Natural killer cell (primary cell): Measurements from ENCODE around the gene VSIG8. TPM values are rescaled to one million over a fixed set of nuclear protein-coding genes. Genes with fewer than 3 reads are reported as not detected.

Source experiments
- ATAC-seq, 3 donors: fragments of 150-1000 bp in 2 of 3; fragments of 200-7000 bp in 1 of 3; cut with Tn5 transposase; 1 replicate in 1 of 3; 2 replicates in 2 of 3; pipeline ENCODE4 v1.10.0; 2021; ENCODE audit warnings: mild to moderate bottlenecking in 2 of 3, moderate library complexity in 2 of 3
- DNase-seq, 2 donors: peaks; one replicate each; pipeline versions ENCODE4 v3.0.0 to v3.0.0-alpha.2; 2013 to 2021; ENCODE audit warnings: mixed read lengths in 1 of 2
- H3K27ac ChIP-seq: one replicate; pipeline ENCODE4 v1.5.1; 2013; ENCODE audit warnings: mild to moderate bottlenecking, low read length
- H3K27me3 ChIP-seq: one replicate; pipeline ENCODE4 v1.6.1; 2013; ENCODE audit warnings: low read length; ENCODE audit not compliant: control insufficient read depth, insufficient read depth
- H3K36me3 ChIP-seq: one replicate; pipeline ENCODE4 v1.6.1; 2013; ENCODE audit warnings: low read length; ENCODE audit not compliant: control insufficient read depth, insufficient read depth
- H3K4me1 ChIP-seq: one replicate; pipeline ENCODE4 v1.6.1; 2013; ENCODE audit warnings: low read length; ENCODE audit not compliant: control insufficient read depth, insufficient read depth
- H3K4me3 ChIP-seq: one replicate; pipeline ENCODE4 v1.5.1; 2013; ENCODE audit warnings: low read length
- H3K9me3 ChIP-seq: one replicate; pipeline ENCODE4 v1.6.1; 2013; ENCODE audit warnings: low read length; ENCODE audit not compliant: control insufficient read depth, insufficient read depth
- H3K27ac Mint-ChIP-seq, 2 donors: one replicate each; pipeline ENCODE4 v1.8.0; 2022; ENCODE audit warnings: mild to moderate bottlenecking in 2 of 2, mixed read lengths in 2 of 2, moderate library complexity in 1 of 2
- H3K27me3 Mint-ChIP-seq, 2 donors: one replicate each; pipeline ENCODE4 v1.8.0; 2022; ENCODE audit warnings: low read depth in 2 of 2, mixed read lengths in 2 of 2
- H3K36me3 Mint-ChIP-seq: one replicate; pipeline ENCODE4 v1.8.0; 2022; ENCODE audit warnings: mixed read lengths
- H3K4me1 Mint-ChIP-seq, 2 donors: one replicate each; pipeline ENCODE4 v1.8.0; 2022; ENCODE audit warnings: mixed read lengths in 2 of 2
- H3K4me3 Mint-ChIP-seq: one replicate; pipeline ENCODE4 v1.8.0; 2022; ENCODE audit warnings: mild to moderate bottlenecking, moderate library complexity, mixed read lengths
- H3K9me3 Mint-ChIP-seq, 2 donors: one replicate each; pipeline ENCODE4 v1.8.0; 2022; ENCODE audit warnings: mixed read lengths in 2 of 2
- WGBS: methylation state at CpG from one replicate; pipeline ENCODE4 v1.1.7; 2013; ENCODE audit warnings: missing lambda C conversion rate; ENCODE audit not compliant: insufficient coverage; 5-methylcytosine and 5-hydroxymethylcytosine counted together
- intact Hi-C: fragments of 100-400 bp; cut with micrococcal nuclease; formaldehyde crosslinking; loops from one replicate; pipeline ENCODE4 v1.14.2; 2022
- total RNA-seq, 4 donors: library from RNA; stranded (reverse); fragments of 120-200 nt in 1 of 4; gene quantifications; one replicate each; pipeline versions ENCODE4 v1.2.3 to v1.2.4, GENCODE V29; 2013 to 2022
- TF ChIP-seq, protein P1 (sequence below): fragments of 200-600 bp; IDR thresholded peaks from one replicate; pipeline ENCODE4 v1.8.0; 2022; ENCODE audit warnings: antibody characterized with exemption

The VSIG8 gene
- total RNA-seq, 3 donors from 2014 or later (not counting 1 experiment from before 2014, with no cell fraction given) = not detected

DNA sequence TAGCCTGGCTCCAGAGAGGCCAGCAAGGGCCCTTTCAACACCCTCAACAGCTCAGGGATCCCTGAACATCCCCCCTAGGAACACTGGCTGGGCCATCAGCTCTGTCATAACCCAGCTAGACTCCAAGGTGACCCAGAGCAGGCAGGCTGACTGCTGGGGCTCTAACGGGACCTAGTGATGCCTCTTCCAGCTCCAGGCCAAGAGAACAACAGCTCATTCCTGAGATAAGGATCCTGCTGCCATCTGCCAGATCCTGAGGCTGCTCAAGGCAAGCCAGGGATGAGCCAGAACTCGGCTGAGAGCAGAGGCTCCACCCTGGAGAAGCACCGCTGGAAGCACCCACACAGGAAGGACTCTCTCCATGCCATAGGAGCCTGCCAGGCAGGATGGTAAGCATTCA is 2.0 kb downstream of the VSIG8 start:
- peaks cover 1% of the 10 kb centered on the region for H3K4me1 ChIP-seq
- no peak overlapping the region for H3K27ac Mint-ChIP-seq
- 86% methylated on average over 3 of the region's 3 CpGs for WGBS
- no peaks in the 10 kb centered on the region for H3K36me3 ChIP-seq
- H3K4me3 Mint-ChIP-seq = no peak overlapping the region
- no peak for ATAC-seq
- TF ChIP-seq, protein P1, sequence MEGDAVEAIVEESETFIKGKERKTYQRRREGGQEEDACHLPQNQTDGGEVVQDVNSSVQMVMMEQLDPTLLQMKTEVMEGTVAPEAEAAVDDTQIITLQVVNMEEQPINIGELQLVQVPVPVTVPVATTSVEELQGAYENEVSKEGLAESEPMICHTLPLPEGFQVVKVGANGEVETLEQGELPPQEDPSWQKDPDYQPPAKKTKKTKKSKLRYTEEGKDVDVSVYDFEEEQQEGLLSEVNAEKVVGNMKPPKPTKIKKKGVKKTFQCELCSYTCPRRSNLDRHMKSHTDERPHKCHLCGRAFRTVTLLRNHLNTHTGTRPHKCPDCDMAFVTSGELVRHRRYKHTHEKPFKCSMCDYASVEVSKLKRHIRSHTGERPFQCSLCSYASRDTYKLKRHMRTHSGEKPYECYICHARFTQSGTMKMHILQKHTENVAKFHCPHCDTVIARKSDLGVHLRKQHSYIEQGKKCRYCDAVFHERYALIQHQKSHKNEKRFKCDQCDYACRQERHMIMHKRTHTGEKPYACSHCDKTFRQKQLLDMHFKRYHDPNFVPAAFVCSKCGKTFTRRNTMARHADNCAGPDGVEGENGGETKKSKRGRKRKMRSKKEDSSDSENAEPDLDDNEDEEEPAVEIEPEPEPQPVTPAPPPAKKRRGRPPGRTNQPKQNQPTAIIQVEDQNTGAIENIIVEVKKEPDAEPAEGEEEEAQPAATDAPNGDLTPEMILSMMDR = no peak
- peaks cover under 1 to 6% of the 10 kb centered on the region in 2 donors for H3K4me1 Mint-ChIP-seq
- DNase-seq = no peak
- H3K9me3 Mint-ChIP-seq = no peaks in the 10 kb centered on the region
- H3K27ac ChIP-seq = no peak overlapping the region
- no peaks in the 10 kb centered on the region for H3K36me3 Mint-ChIP-seq
- no peak overlapping the region for H3K4me3 ChIP-seq
- H3K9me3 ChIP-seq = no peaks in the 10 kb centered on the region
- peaks cover 0 to 7% of the 10 kb centered on the region in 2 donors for H3K27me3 Mint-ChIP-seq
- no peaks in the 10 kb centered on the region for H3K27me3 ChIP-seq
- intact Hi-C loops = no loop called here

DNA sequence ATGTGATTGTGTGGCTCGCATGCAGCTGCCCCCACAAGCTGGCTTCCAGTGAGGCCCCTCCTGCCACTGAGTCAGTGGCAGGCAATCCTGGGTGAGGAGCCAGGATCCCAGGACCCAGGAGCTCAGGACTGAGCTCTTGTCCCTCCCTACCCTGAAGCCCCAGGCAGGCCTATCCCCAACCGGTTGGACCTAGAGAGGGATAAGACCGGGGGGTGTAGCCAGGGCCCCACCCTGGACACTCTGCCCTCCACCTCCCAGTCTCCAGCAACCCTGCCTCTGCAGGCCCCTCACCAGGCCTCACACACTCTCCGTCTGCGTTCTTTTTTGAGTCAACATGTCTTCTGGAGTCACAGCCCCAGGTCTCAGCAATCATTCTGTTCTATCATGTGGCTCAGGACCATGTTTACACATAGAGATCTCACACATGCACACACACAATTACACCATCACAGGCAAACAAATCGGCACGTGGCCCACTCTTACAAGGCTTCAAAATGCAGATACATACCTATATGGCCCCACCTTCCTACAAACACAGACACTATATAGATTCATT is 2.6 kb downstream of the VSIG8 start:
- H3K36me3 Mint-ChIP-seq = no peaks in the 10 kb centered on the region
- DNase-seq (no peak), ATAC-seq (no peak)
- peaks cover 6 to 12% of the 10 kb centered on the region in 2 donors for H3K4me1 Mint-ChIP-seq
- Histone ChIP-seq H3K27ac (no peak overlapping the region), H3K4me1 (peaks cover 7% of the 10 kb centered on the region), H3K9me3 (no peaks in the 10 kb centered on the region), H3K27me3 (no peaks in the 10 kb centered on the region), H3K36me3 (no peaks in the 10 kb centered on the region), H3K4me3 (no peak overlapping the region)
- H3K4me3 Mint-ChIP-seq = no peak overlapping the region
- H3K9me3 Mint-ChIP-seq = no peaks in the 10 kb centered on the region
- 92% methylated on average over 7 of the region's 7 CpGs for WGBS
- intact Hi-C loops = no loop called here
- TF ChIP-seq, protein P1 = no peak
- no peak overlapping the region for H3K27ac Mint-ChIP-seq
- H3K27me3 Mint-ChIP-seq = peaks cover 0 to 7% of the 10 kb centered on the region in 2 donors

DNA sequence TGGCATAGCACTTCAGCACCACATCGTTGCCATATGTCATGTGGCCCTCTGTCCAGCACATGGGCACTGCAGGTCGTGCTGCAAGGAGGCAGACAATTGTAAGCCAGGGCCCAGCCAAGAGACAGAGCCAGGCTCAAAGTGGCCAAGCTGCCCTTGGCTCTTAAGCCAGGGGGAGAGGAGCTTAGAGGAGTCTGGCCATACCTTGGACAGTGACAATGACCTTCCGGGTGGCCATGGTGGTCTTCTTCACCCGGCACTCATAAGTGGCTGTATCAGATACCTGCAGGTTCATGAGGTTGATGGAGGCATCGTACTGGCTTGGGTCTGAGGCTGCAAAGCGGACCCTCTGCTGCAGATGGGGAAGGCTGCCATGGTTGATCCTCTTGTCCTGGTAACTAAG is 4.6 kb downstream of the VSIG8 start:
- Mint-ChIP-seq H3K27ac (no peak overlapping the region), H3K4me3 (no peak overlapping the region), H3K9me3 (no peaks in the 10 kb centered on the region), H3K4me1 (peaks cover 15 to 17% of the 10 kb centered on the region in 2 donors), H3K36me3 (no peaks in the 10 kb centered on the region), H3K27me3 (peaks cover 0 to 2% of the 10 kb centered on the region in 2 donors)
- TF ChIP-seq, protein P1 = no peak
- intact Hi-C loops = no loop called here
- H3K27me3 ChIP-seq = no peaks in the 10 kb centered on the region
- ATAC-seq (no peak), DNase-seq (no peak)
- no peak overlapping the region for H3K27ac ChIP-seq
- H3K36me3 ChIP-seq = no peaks in the 10 kb centered on the region
- H3K4me3 ChIP-seq = no peak overlapping the region
- no peaks in the 10 kb centered on the region for H3K9me3 ChIP-seq
- H3K4me1 ChIP-seq = peaks cover 14% of the 10 kb centered on the region
- WGBS = 92% methylated on average over 6 of the region's 6 CpGs

DNA sequence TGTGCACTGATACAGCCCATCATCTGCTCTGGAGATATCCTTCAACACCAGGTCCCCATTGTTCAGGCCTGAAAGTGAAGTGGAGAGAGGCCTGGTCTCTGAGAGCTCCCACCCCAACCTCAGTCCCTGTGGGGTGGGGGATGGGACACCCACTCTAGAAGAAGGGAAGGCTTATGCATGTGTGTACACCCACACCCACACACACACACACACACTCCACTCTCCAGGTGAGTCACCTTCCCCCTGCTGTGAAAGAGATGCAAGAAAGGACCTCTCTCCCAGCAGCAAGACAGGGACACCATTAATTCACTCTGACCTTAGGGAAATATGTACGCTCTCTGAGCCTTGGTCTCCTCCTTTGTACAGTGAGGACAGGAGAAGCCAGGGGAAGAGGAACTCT is 5.9 kb downstream of the VSIG8 start:
- Mint-ChIP-seq H3K27me3 (peaks cover 0 to 2% of the 10 kb centered on the region in 2 donors), H3K36me3 (no peaks in the 10 kb centered on the region), H3K4me3 (peak overlapping the region; percentile 61), H3K27ac (no peak overlapping the region), H3K9me3 (no peaks in the 10 kb centered on the region), H3K4me1 (peaks cover 15 to 24% of the 10 kb centered on the region in 2 donors)
- Histone ChIP-seq H3K27me3 (no peaks in the 10 kb centered on the region), H3K27ac (no peak overlapping the region), H3K4me1 (peaks cover 14% of the 10 kb centered on the region), H3K4me3 (no peak overlapping the region), H3K36me3 (no peaks in the 10 kb centered on the region), H3K9me3 (no peaks in the 10 kb centered on the region)
- DNase-seq (no peak), ATAC-seq (no peak)
- WGBS = 83% methylated on average over 1 of the region's 1 CpG
- TF ChIP-seq, protein P1 = no peak
- intact Hi-C loops = no loop called here
